ENCODE measurements around the gene OSMR. TPM values are rescaled to one million over a fixed set of nuclear protein-coding genes. Genes with fewer than 3 reads are reported as not detected.

OSMR gene
- 10 to 100 TPM; 23.8 to 87.6 (median 30.3) TPM for total RNA-seq

GRCh38 chr5:38845526-38846378 is at the start of gene OSMR:
Gene OSMR (plus strand): TSS chr5:38846012. CDS start chr5:38869045, 23,033 bp downstream.
- TF ChIP-seq POLR2A (IDR thresholded peaks at IDR 0.05): peak; percentile 70 to 76
- TF ChIP-seq, protein P1, sequence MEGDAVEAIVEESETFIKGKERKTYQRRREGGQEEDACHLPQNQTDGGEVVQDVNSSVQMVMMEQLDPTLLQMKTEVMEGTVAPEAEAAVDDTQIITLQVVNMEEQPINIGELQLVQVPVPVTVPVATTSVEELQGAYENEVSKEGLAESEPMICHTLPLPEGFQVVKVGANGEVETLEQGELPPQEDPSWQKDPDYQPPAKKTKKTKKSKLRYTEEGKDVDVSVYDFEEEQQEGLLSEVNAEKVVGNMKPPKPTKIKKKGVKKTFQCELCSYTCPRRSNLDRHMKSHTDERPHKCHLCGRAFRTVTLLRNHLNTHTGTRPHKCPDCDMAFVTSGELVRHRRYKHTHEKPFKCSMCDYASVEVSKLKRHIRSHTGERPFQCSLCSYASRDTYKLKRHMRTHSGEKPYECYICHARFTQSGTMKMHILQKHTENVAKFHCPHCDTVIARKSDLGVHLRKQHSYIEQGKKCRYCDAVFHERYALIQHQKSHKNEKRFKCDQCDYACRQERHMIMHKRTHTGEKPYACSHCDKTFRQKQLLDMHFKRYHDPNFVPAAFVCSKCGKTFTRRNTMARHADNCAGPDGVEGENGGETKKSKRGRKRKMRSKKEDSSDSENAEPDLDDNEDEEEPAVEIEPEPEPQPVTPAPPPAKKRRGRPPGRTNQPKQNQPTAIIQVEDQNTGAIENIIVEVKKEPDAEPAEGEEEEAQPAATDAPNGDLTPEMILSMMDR (IDR thresholded peaks at IDR 0.05): no peak
- Histone ChIP-seq H3K4me1 (no peaks in the 10 kb centered on the region), H3K9me3 (no peaks in the 10 kb centered on the region), H3K27me3 (no peaks in the 10 kb centered on the region), H3K4me3 (peak within 1 kb of the TSS; percentile 74 to 79), H3K36me3 (no peaks in the 10 kb centered on the region), H3K27ac (peak within 1 kb of the TSS; percentile 92 to 93)
- DNase-seq: peak; percentile 96 to 97
- intact Hi-C loops (cut with DNase I; ENCODE audit: low total_unique reads): no loop called here

- H3K27me3 ChIP-seq: no peaks in the 10 kb centered on the region
- DNase-seq: no peak
- H3K27ac ChIP-seq: peak overlapping the region; percentile 64 to 83
- H3K4me3 ChIP-seq: no peak overlapping the region
- intact Hi-C loops (cut with DNase I; ENCODE audit: low total_unique reads): no loop called here
- no peaks in the 10 kb centered on the region for H3K36me3 ChIP-seq
- no peaks in the 10 kb centered on the region for H3K9me3 ChIP-seq
- H3K4me1 ChIP-seq: no peaks in the 10 kb centered on the region
- TF ChIP-seq, protein P1 (IDR thresholded peaks at IDR 0.05): no peak
- TF ChIP-seq POLR2A (IDR thresholded peaks at IDR 0.05): no peak
These were observed 49.1 kb upstream of the OSMR start for GRCh38 chr5:38796742-38797108.

DNA sequence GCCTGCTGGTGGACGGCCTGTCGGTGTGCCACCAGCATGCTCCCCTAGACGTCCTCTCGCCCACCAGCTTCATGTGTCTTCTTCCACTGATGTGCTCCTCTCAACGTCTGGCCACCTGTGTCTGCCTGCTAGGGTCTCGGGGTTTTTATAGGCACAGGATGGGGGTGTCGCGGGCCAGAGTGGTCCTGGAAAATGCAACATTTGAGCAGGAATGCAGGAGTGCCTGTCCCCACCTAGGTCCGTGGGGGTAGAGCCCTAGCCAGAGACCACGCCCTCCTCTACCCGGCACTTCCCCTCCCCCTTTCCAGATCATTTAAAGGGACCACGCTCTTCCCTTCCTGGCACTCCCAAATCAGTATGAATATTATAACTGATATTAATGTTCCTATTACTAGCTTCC is 48.0 kb upstream of the OSMR start:
- no peak for TF ChIP-seq POLR2A (IDR thresholded peaks at IDR 0.05)
- TF ChIP-seq, protein P1 (IDR thresholded peaks at IDR 0.05): no peak
- H3K4me1 ChIP-seq: no peaks in the 10 kb centered on the region
- DNase-seq: no peak
- no peak overlapping the region for H3K4me3 ChIP-seq
- H3K9me3 ChIP-seq: no peaks in the 10 kb centered on the region
- H3K27me3 ChIP-seq: no peaks in the 10 kb centered on the region
- intact Hi-C loops (cut with DNase I; ENCODE audit: low total_unique reads): no loop called here
- no peak overlapping the region for H3K27ac ChIP-seq
- no peaks in the 10 kb centered on the region for H3K36me3 ChIP-seq

- H3K36me3 ChIP-seq: no peaks in the 10 kb centered on the region
- H3K4me1 ChIP-seq: no peaks in the 10 kb centered on the region
- no peak overlapping the region for H3K27ac ChIP-seq
- H3K4me3 ChIP-seq: no peak overlapping the region
- TF ChIP-seq, protein P1 (IDR thresholded peaks at IDR 0.05): no peak
- no peak for TF ChIP-seq POLR2A (IDR thresholded peaks at IDR 0.05)
- no peak for DNase-seq
- no peaks in the 10 kb centered on the region for H3K9me3 ChIP-seq
- H3K27me3 ChIP-seq: no peaks in the 10 kb centered on the region
- intact Hi-C loops (cut with DNase I; ENCODE audit: low total_unique reads): loop anchor here (10.0 kb wide), 2 partner anchors 145 to 365 kb away; no protein-coding TSS in a partner anchor
These were observed 46.0 kb upstream of the OSMR start for GRCh38 chr5:38799556-38800377.
